GM19099 (cell line): Measurements from ENCODE around the gene INPP4B.

Experiments used
- POLR2A ChIP-seq: IDR thresholded peaks from 3 replicates; pipeline ENCODE4 v1.6.1; 2011; ENCODE audit warnings: low read depth; ENCODE audit not compliant: insufficient read length; ENCODE audit errors: extremely low read depth

The INPP4B gene

GRCh38 chr4:142583708-142584107, 262.4 kb downstream of the INPP4B start:
- no peak for TF ChIP-seq POLR2A

GRCh38 chr4:142582340-142582739, 263.8 kb downstream of the INPP4B start:
- no peak for TF ChIP-seq POLR2A

- TF ChIP-seq POLR2A = no peak
Measured at GRCh38 chr4:142581881-142582280, 264.2 kb downstream of the INPP4B start.

- no peak for TF ChIP-seq POLR2A
Measured at GRCh38 chr4:142579443-142579842, 266.7 kb downstream of the INPP4B start.

- no peak for TF ChIP-seq POLR2A
Measured at GRCh38 chr4:142574306-142574705, 271.8 kb downstream of the INPP4B start.

- TF ChIP-seq POLR2A = no peak
Measured at GRCh38 chr4:142572071-142572470, 274.0 kb downstream of the INPP4B start.

GRCh38 chr4:142567620-142568451, 278.3 kb downstream of the INPP4B start:
- TF ChIP-seq POLR2A = no peak

- no peak for TF ChIP-seq POLR2A
Measured at GRCh38 chr4:142567199-142567598, 278.9 kb downstream of the INPP4B start.

GRCh38 chr4:142566777-142567176, 279.3 kb downstream of the INPP4B start:
- TF ChIP-seq POLR2A = no peak

- TF ChIP-seq POLR2A = no peak
Measured at GRCh38 chr4:142566243-142566642, 279.9 kb downstream of the INPP4B start.

GRCh38 chr4:142565771-142566170, 280.3 kb downstream of the INPP4B start:
- TF ChIP-seq POLR2A = no peak

GRCh38 chr4:142563682-142564291, 282.3 kb downstream of the INPP4B start:
- no peak for TF ChIP-seq POLR2A

GRCh38 chr4:142559986-142560385, 286.1 kb downstream of the INPP4B start:
- TF ChIP-seq POLR2A = no peak

GRCh38 chr4:142558851-142559250, 287.2 kb downstream of the INPP4B start:
- TF ChIP-seq POLR2A = no peak

- no peak for TF ChIP-seq POLR2A
Measured at GRCh38 chr4:142557239-142557801, 288.8 kb downstream of the INPP4B start.
